Activated CD4-positive, alpha-beta T cell treated with anti-CD3 and anti-CD28 coated beads for 36 hours (primary cell): ENCODE data around the gene PIM3. TPM values are rescaled to one million over a fixed set of nuclear protein-coding genes. Genes with fewer than 3 reads are reported as not detected.

Experiments used
- ATAC-seq: fragments of 200-7000 bp; cut with Tn5 transposase; one replicate; pipeline ENCODE4 v1.10.0; 2021; ENCODE audit warnings: mild to moderate bottlenecking, moderate library complexity
- CTCF ChIA-PET: fragments of 350-600 bp; sonication (Branson Sonifier 250); formaldehyde crosslinking; loops from one replicate; lab custom pipeline; 2021; ENCODE audit warnings: antibody characterized with exemption; lab: Charles Lee
- POLR2A ChIA-PET: fragments of 350-600 bp; sonication (Branson Sonifier 250); formaldehyde crosslinking; loops from one replicate; lab custom pipeline; 2021; ENCODE audit warnings: antibody characterized with exemption, inconsistent platforms; lab: Charles Lee
- DNase-seq: peaks from one replicate; pipeline ENCODE4 v3.0.0-alpha.2; 2020
- H3K27ac Mint-ChIP-seq: one replicate; pipeline ENCODE4 v1.8.0; 2021; ENCODE audit warnings: mixed read lengths
- H3K27me3 Mint-ChIP-seq: one replicate; pipeline ENCODE4 v1.8.0; 2021; ENCODE audit warnings: mixed read lengths
- H3K36me3 Mint-ChIP-seq: one replicate; pipeline ENCODE4 v1.8.0; 2021; ENCODE audit warnings: low read depth, mixed read lengths
- H3K4me1 Mint-ChIP-seq: one replicate; pipeline ENCODE4 v1.8.0; 2021; ENCODE audit warnings: mixed read lengths
- H3K4me3 Mint-ChIP-seq: one replicate; pipeline ENCODE4 v1.8.0; 2021; ENCODE audit warnings: mild to moderate bottlenecking, moderate library complexity, mixed read lengths
- H3K9me3 Mint-ChIP-seq: one replicate; pipeline ENCODE4 v1.8.0; 2021; ENCODE audit warnings: low read depth, mixed read lengths
- intact Hi-C, 2 experiments: fragments of 100-400 bp; cut with DNase I in 1 of 2; cut with micrococcal nuclease in 1 of 2; formaldehyde crosslinking; loops; one replicate each; pipeline versions ENCODE4 v1.14.2 to v1.15.1; 2022 to 2024; cut with DNase I, micrococcal nuclease
- total RNA-seq, 2 experiments: library from RNA; stranded (reverse); gene quantifications; one replicate each; pipeline ENCODE4 v1.2.3, GENCODE V29; 2021

The PIM3 gene
- total RNA-seq, 2 experiments from 2014 or later, result 127 to 165 TPM

GRCh38 chr22:49928555-49929210 lies 31.9 kb upstream of the PIM3 start:
- DNase-seq, result no peak
- H3K36me3 Mint-ChIP-seq, result peaks cover 12% of the 10 kb centered on the region
- no peak overlapping the region for H3K4me3 Mint-ChIP-seq
- ChIA-PET POLR2A (no interaction called here), CTCF (interaction anchor here (0.8 kb wide), 1 partner anchor 162 kb away, joined by 3 read pairs; no protein-coding TSS in a partner anchor)
- peaks cover 49% of the 10 kb centered on the region for H3K4me1 Mint-ChIP-seq
- H3K9me3 Mint-ChIP-seq, result no peaks in the 10 kb centered on the region
- ATAC-seq, result no peak
- no peak overlapping the region for H3K27ac Mint-ChIP-seq
- intact Hi-C loops, result loop anchor here in 1 of 2 experiments (1.0 kb wide), 5 partner anchors 65 to 282 kb away; no protein-coding TSS in a partner anchor
- no peaks in the 10 kb centered on the region for H3K27me3 Mint-ChIP-seq

GRCh38 chr22:49929211-49929979 lies 31.2 kb upstream of the PIM3 start:
- intact Hi-C loops, result loop anchor here in 1 of 2 experiments (1.0 kb wide), 5 partner anchors 64 to 281 kb away; no protein-coding TSS in a partner anchor
- Mint-ChIP-seq H3K36me3 (peaks cover 10% of the 10 kb centered on the region), H3K4me3 (no peak overlapping the region), H3K4me1 (peaks cover 52% of the 10 kb centered on the region), H3K27ac (no peak overlapping the region), H3K27me3 (no peaks in the 10 kb centered on the region), H3K9me3 (no peaks in the 10 kb centered on the region)
- POLR2A ChIA-PET, result interaction anchor here (1.1 kb wide), 1 partner anchor 101 kb away, joined by 3 read pairs; no protein-coding TSS in a partner anchor
- DNase-seq (peak; percentile 88), ATAC-seq (peak; percentile 60)
- CTCF ChIA-PET, result interaction anchor here (0.8 to 2.7 kb wide), 5 partner anchors 36 to 101 kb away, joined by 3 to 35 read pairs (median 5); no protein-coding TSS in a partner anchor

GRCh38 chr22:49929994-49930575 lies 30.5 kb upstream of the PIM3 start:
- Mint-ChIP-seq H3K9me3 (no peaks in the 10 kb centered on the region), H3K4me1 (peaks cover 51% of the 10 kb centered on the region), H3K27me3 (no peaks in the 10 kb centered on the region), H3K36me3 (peaks cover 9% of the 10 kb centered on the region), H3K27ac (no peak overlapping the region), H3K4me3 (no peak overlapping the region)
- ChIA-PET POLR2A (interaction anchor here (0.5 to 1.1 kb wide), 2 partner anchors 47 to 100 kb away, joined by 3 to 4 read pairs; no protein-coding TSS in a partner anchor), CTCF (interaction anchor here (0.7 to 2.7 kb wide), 8 partner anchors 12 to 154 kb away, joined by 3 to 35 read pairs (median 4); no protein-coding TSS in a partner anchor)
- DNase-seq (peak; percentile 47), ATAC-seq (no peak)
- intact Hi-C loops, result loop anchor here (1.0 to 10.0 kb wide), 7 partner anchors 63 to 280 kb away; no protein-coding TSS in a partner anchor

- Mint-ChIP-seq H3K27me3 (no peaks in the 10 kb centered on the region), H3K27ac (peak overlapping the region; percentile 34), H3K9me3 (no peaks in the 10 kb centered on the region), H3K4me3 (peak overlapping the region; percentile 22), H3K36me3 (peaks cover 3% of the 10 kb centered on the region), H3K4me1 (peaks cover 44% of the 10 kb centered on the region)
- ChIA-PET CTCF (interaction anchor here (0.7 to 2.7 kb wide), 9 partner anchors 13 to 154 kb away, joined by 3 to 35 read pairs (median 4); no protein-coding TSS in a partner anchor), POLR2A (interaction anchor here (0.5 to 1.1 kb wide), 4 partner anchors 16 to 100 kb away, joined by 3 to 5 read pairs (median 4); no protein-coding TSS in a partner anchor)
- intact Hi-C loops, result loop anchor here (1.0 to 10.0 kb wide), 5 partner anchors 29 to 264 kb away; partner anchors contain the start of gene PIM3 (in 1 of the 2)
- ATAC-seq, result peak; percentile 47
- peak; percentile 77 for DNase-seq
Observed at GRCh38 chr22:49930596-49931412, 29.8 kb upstream of the PIM3 start.

- no peaks in the 10 kb centered on the region for H3K9me3 Mint-ChIP-seq
- H3K4me3 Mint-ChIP-seq, result peak overlapping the region; percentile 66
- intact Hi-C loops, result loop anchor here in 1 of 2 experiments (5.0 to 10.0 kb wide), 2 partner anchors 84 to 261 kb away; no protein-coding TSS in a partner anchor
- H3K27me3 Mint-ChIP-seq, result no peaks in the 10 kb centered on the region
- DNase-seq, result no peak
- H3K27ac Mint-ChIP-seq, result peak overlapping the region; percentile 79
- H3K4me1 Mint-ChIP-seq, result peaks cover 47% of the 10 kb centered on the region
- CTCF ChIA-PET, result interaction anchor here (1.0 to 2.3 kb wide), 4 partner anchors 12 to 96 kb away, joined by 3 to 15 read pairs (median 4); no protein-coding TSS in a partner anchor
- ATAC-seq, result no peak
- POLR2A ChIA-PET, result interaction anchor here (0.8 to 0.9 kb wide), 2 partner anchors 18 to 29 kb away, joined by 3 read pairs; no protein-coding TSS in a partner anchor
- H3K36me3 Mint-ChIP-seq, result peaks cover 3% of the 10 kb centered on the region
Observed at GRCh38 chr22:49933236-49934159, 27.1 kb upstream of the PIM3 start.

GRCh38 chr22:49934160-49934890 lies 26.2 kb upstream of the PIM3 start:
- peak; percentile 68 for DNase-seq
- H3K27ac Mint-ChIP-seq, result peak overlapping the region; percentile 75
- peaks cover 52% of the 10 kb centered on the region for H3K4me1 Mint-ChIP-seq
- no peaks in the 10 kb centered on the region for H3K9me3 Mint-ChIP-seq
- intact Hi-C loops, result loop anchor here in 1 of 2 experiments (5.0 to 10.0 kb wide), 2 partner anchors 83 to 260 kb away; no protein-coding TSS in a partner anchor
- POLR2A ChIA-PET, result interaction anchor here (0.6 kb wide), 1 partner anchor 29 kb away, joined by 3 read pairs; no protein-coding TSS in a partner anchor
- ATAC-seq, result peak; percentile 2
- CTCF ChIA-PET, result interaction anchor here (2.3 kb wide), 1 partner anchor 96 kb away, joined by 15 read pairs; no protein-coding TSS in a partner anchor
- H3K4me3 Mint-ChIP-seq, result peak overlapping the region; percentile 66
- no peaks in the 10 kb centered on the region for H3K27me3 Mint-ChIP-seq
- peaks cover 3% of the 10 kb centered on the region for H3K36me3 Mint-ChIP-seq

GRCh38 chr22:49934891-49935557 lies 25.5 kb upstream of the PIM3 start:
- Mint-ChIP-seq H3K27me3 (no peaks in the 10 kb centered on the region), H3K27ac (peak overlapping the region; percentile 75), H3K4me1 (peaks cover 54% of the 10 kb centered on the region), H3K4me3 (peak overlapping the region; percentile 66), H3K36me3 (peaks cover 3% of the 10 kb centered on the region), H3K9me3 (no peaks in the 10 kb centered on the region)
- intact Hi-C loops, result loop anchor here in 1 of 2 experiments (5.0 to 10.0 kb wide), 2 partner anchors 82 to 260 kb away; no protein-coding TSS in a partner anchor
- ChIA-PET CTCF (no interaction called here), POLR2A (no interaction called here)
- DNase-seq (peak; percentile 97), ATAC-seq (peak; percentile 1)

GRCh38 chr22:49935561-49935960 lies 25.0 kb upstream of the PIM3 start:
- H3K27me3 Mint-ChIP-seq, result no peaks in the 10 kb centered on the region
- no peak for DNase-seq
- intact Hi-C loops, result loop anchor here in 1 of 2 experiments (10.0 kb wide), 1 partner anchor 259 kb away; no protein-coding TSS in a partner anchor
- peaks cover 3% of the 10 kb centered on the region for H3K36me3 Mint-ChIP-seq
- H3K9me3 Mint-ChIP-seq, result no peaks in the 10 kb centered on the region
- no peak for ATAC-seq
- H3K27ac Mint-ChIP-seq, result no peak overlapping the region
- peaks cover 49% of the 10 kb centered on the region for H3K4me1 Mint-ChIP-seq
- CTCF ChIA-PET, result interaction anchor here (0.7 kb wide), 2 partner anchors 8 to 168 kb away, joined by 3 to 4 read pairs; no protein-coding TSS in a partner anchor
- H3K4me3 Mint-ChIP-seq, result no peak overlapping the region
- POLR2A ChIA-PET, result interaction anchor here (0.6 to 3.2 kb wide), 8 partner anchors 16 to 44 kb away, joined by 3 to 46 read pairs (median 5); partner anchors contain the start of gene PIM3
